SW480 (cell line): ENCODE data around the gene CBLL1.

Source experiments
- DNase-seq: peaks from one replicate; pipeline ENCODE4 v3.0.0-alpha.2; 2016; ENCODE audit warnings: low spot score

Gene CBLL1

DNA sequence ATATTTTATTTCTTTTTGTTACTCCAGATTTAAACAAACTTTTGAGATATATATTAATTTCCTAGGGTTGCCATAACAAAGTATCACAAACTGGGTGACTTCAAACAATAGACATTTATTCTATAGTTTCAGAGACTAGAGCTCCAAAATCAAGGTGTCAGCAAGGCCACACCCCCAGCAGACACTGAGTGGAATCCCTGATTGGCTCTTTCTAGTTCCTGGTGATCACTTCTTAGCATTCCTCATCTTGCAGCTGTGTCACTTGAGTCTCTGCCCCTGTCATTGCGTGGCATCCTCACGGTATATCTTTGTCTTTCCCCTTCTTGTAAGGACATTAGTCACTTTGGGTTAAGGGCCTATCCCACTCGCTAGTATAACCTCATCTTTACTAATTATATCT, 66.7 kb downstream of the CBLL1 start:
- no peak for DNase-seq
